ENCODE data around the gene PPP3R2. TPM values are rescaled to one million over a fixed set of nuclear protein-coding genes. Genes with fewer than 3 reads are reported as not detected.
"Not testable (repeated sequence)": the region's sequence is repeated elsewhere in the genome, so short reads cannot be mapped to it uniquely, and the experiment has no call there.

The PPP3R2 gene
- total RNA-seq, 1 donor from 2014 or later: not detected

- DNase-seq (ENCODE audit: low read depth) (no peak), FAIRE-seq (no peak)
- Mint-ChIP-seq H3K27me3 (ENCODE audit: low read depth, unreplicated experiment) (no peaks in the 10 kb centered on the region), H3K4me1 (ENCODE audit: low read depth, unreplicated experiment) (no peaks in the 10 kb centered on the region), H3K27ac (ENCODE audit: unreplicated experiment) (no peak overlapping the region), H3K9me3 (ENCODE audit: unreplicated experiment) (no peaks in the 10 kb centered on the region), H3K36me3 (ENCODE audit: low read depth, unreplicated experiment) (peaks cover 45% of the 10 kb centered on the region), H3K4me3 (ENCODE audit: unreplicated experiment) (no peak overlapping the region)
- Histone ChIP-seq H2AFZ (ENCODE audit: low read depth, low read length) (no peak overlapping the region), H3K36me3 (ENCODE audit: insufficient read depth, low read length) (peaks cover 32% of the 10 kb centered on the region), H3K9ac (ENCODE audit: low read length) (no peak overlapping the region), H3K4me1 (ENCODE audit: insufficient read depth, low read length) (no peaks in the 10 kb centered on the region), H3K79me2 (ENCODE audit: insufficient read depth, low read length) (no peaks in the 10 kb centered on the region), H3K4me2 (ENCODE audit: low read length) (no peak overlapping the region), H3K9me3 (ENCODE audit: insufficient read depth, low read depth, low read length) (no peaks in the 10 kb centered on the region), H3K27me3 (ENCODE audit: insufficient read depth, low read length) (no peaks in the 10 kb centered on the region), H3K27ac (ENCODE audit: low read depth, low read length) (no peak overlapping the region), H4K20me1 (ENCODE audit: insufficient read depth, low read length) (no peaks in the 10 kb centered on the region), H3K4me3 (ENCODE audit: insufficient read depth, low read depth, low read length) (no peak overlapping the region)
- TF ChIP-seq EZH2 (IDR thresholded peaks at IDR 0.05; ENCODE audit: insufficient read depth, low read length): no peak
Observed at GRCh38 chr9:101561740-101562139, 33.0 kb downstream of the PPP3R2 start.

GRCh38 chr9:101549472-101550098 lies 45.2 kb downstream of the PPP3R2 start:
- not testable (repeated sequence) for H3K27ac Mint-ChIP-seq (ENCODE audit: unreplicated experiment); H3K9me3 ChIP-seq (ENCODE audit: insufficient read depth, low read depth, low read length); H3K27me3 ChIP-seq (ENCODE audit: insufficient read depth, low read length); DNase-seq (ENCODE audit: low read depth); FAIRE-seq; H3K4me2 ChIP-seq (ENCODE audit: low read length); H3K27me3 Mint-ChIP-seq (ENCODE audit: low read depth, unreplicated experiment); H3K4me1 ChIP-seq (ENCODE audit: insufficient read depth, low read length); H3K79me2 ChIP-seq (ENCODE audit: insufficient read depth, low read length); H3K9me3 Mint-ChIP-seq (ENCODE audit: unreplicated experiment); H4K20me1 ChIP-seq (ENCODE audit: insufficient read depth, low read length); H3K4me1 Mint-ChIP-seq (ENCODE audit: low read depth, unreplicated experiment); H2AFZ ChIP-seq (ENCODE audit: low read depth, low read length); H3K4me3 Mint-ChIP-seq (ENCODE audit: unreplicated experiment); H3K4me3 ChIP-seq (ENCODE audit: insufficient read depth, low read depth, low read length); H3K9ac ChIP-seq (ENCODE audit: low read length); H3K27ac ChIP-seq (ENCODE audit: low read depth, low read length)
- H3K36me3 ChIP-seq (ENCODE audit: insufficient read depth, low read length): peaks cover 47% of the 10 kb centered on the region
- peaks cover 13% of the 10 kb centered on the region for H3K36me3 Mint-ChIP-seq (ENCODE audit: low read depth, unreplicated experiment)

GRCh38 chr9:101543098-101543735 lies 51.6 kb downstream of the PPP3R2 start:
- TF ChIP-seq CTCF (IDR thresholded peaks at IDR 0.05; ENCODE audit: insufficient read depth, low read depth, low read length): no peak
- no peak for TF ChIP-seq EZH2 (IDR thresholded peaks at IDR 0.05; ENCODE audit: insufficient read depth, low read length)
- DNase-seq (ENCODE audit: low read depth) (no peak), FAIRE-seq (no peak)
- Mint-ChIP-seq H3K27me3 (ENCODE audit: low read depth, unreplicated experiment) (no peaks in the 10 kb centered on the region), H3K4me3 (ENCODE audit: unreplicated experiment) (no peak overlapping the region), H3K27ac (ENCODE audit: unreplicated experiment) (no peak overlapping the region), H3K4me1 (ENCODE audit: low read depth, unreplicated experiment) (peaks cover 5% of the 10 kb centered on the region), H3K36me3 (ENCODE audit: low read depth, unreplicated experiment) (peaks cover 9% of the 10 kb centered on the region), H3K9me3 (ENCODE audit: unreplicated experiment) (peaks cover 2% of the 10 kb centered on the region)
- Histone ChIP-seq H3K9me3 (ENCODE audit: insufficient read depth, low read depth, low read length) (no peaks in the 10 kb centered on the region), H3K4me2 (ENCODE audit: low read length) (no peak overlapping the region), H3K4me3 (ENCODE audit: insufficient read depth, low read depth, low read length) (no peak overlapping the region), H3K27ac (ENCODE audit: low read depth, low read length) (no peak overlapping the region), H3K9ac (ENCODE audit: low read length) (no peak overlapping the region), H3K36me3 (ENCODE audit: insufficient read depth, low read length) (peaks cover 18% of the 10 kb centered on the region), H4K20me1 (ENCODE audit: insufficient read depth, low read length) (peaks cover 17% of the 10 kb centered on the region), H3K4me1 (ENCODE audit: insufficient read depth, low read length) (no peaks in the 10 kb centered on the region), H3K79me2 (ENCODE audit: insufficient read depth, low read length) (peaks cover 6% of the 10 kb centered on the region), H2AFZ (ENCODE audit: low read depth, low read length) (no peak overlapping the region), H3K27me3 (ENCODE audit: insufficient read depth, low read length) (no peaks in the 10 kb centered on the region)

Other genes starting within 250 kb of the PPP3R2 start
- gene BAAT, start 210.0 kb downstream of the PPP3R2 start, total RNA-seq: 8.9 and 9.5 TPM in 2 replicates
- 10.7 and 11.9 TPM in 2 replicates for gene MRPL50, start 196.4 kb downstream of the PPP3R2 start, total RNA-seq
- 16.4 and 16.8 TPM in 2 replicates for gene ZNF189, start 196.1 kb downstream of the PPP3R2 start, total RNA-seq
- not detected in 2 replicates for gene ALDOB, start 159.2 kb downstream of the PPP3R2 start, total RNA-seq
- 42.8 and 50.5 TPM in 2 replicates for gene RNF20, start 61.1 kb downstream of the PPP3R2 start, total RNA-seq
- not detected in 2 replicates for gene GRIN3A, start 143.7 kb upstream of the PPP3R2 start, total RNA-seq

Data from astrocyte (in vitro differentiated cells and primary cell).